Transverse colon (tissue), 3 donors: ENCODE data around the gene FER.

Experiments
- EP300 ChIP-seq: sonication (generic); formaldehyde crosslinking; IDR thresholded peaks from one replicate; pipeline ENCODE4 v1.6.1; 2017; ENCODE audit warnings: antibody characterized with exemption, low read depth
- POLR2A ChIP-seq: fragments of 450-650 bp; IDR thresholded peaks from one replicate; pipeline ENCODE4 v1.6.1; 2016; ENCODE audit warnings: antibody characterized with exemption, mild to moderate bottlenecking, moderate library complexity
- TF ChIP-seq, protein P1 (sequence below), 5 experiments: fragments of 200-600 bp in 3 of 5; fragments of 450-650 bp in 2 of 5; sonication (generic) in 3 of 5; IDR thresholded peaks; 1 replicate in 2 of 5; 2 replicates in 3 of 5; pipeline ENCODE4 v1.5.1; 2016 to 2017; ENCODE audit warnings: antibody characterized with exemption in 5 of 5, inconsistent platforms in 3 of 5, mild to moderate bottlenecking in 2 of 5, moderate library complexity in 1 of 5

DNA sequence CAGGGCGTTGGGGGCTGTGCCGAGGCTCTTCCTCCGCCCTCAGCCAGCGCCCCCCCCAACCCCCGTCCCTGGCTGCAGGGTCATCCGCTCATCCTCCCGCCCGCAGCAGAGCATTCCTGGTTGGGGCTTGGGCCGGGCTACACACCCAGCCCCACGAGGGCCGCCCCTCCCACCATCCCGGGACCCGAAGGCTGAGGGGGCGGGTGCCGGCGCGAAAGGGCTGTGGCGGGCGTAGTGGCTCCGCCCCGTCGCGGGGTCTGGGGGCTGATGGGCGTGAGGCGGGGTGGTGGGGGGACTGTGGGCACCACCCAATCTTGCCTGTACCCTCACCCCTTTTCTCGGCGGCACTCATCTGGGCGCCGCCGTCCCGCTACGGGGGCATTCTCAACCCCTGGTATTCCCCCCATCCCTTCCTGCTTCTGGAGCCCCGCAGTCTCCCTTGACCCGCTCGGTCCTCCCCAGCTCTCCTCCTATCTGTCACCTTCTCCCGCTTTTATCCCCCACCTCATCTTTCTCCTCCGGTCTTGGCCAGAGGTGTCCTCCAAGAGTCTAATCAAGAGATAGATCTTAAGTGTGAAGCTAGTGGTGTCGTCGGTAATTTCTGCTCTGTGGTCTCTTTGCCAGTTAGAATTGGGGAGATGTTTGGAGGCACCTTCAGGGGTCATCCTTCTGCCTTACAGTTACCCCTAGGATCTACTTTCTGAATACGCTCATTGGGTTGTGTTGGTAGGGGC, 1.6 kb downstream of the FER start:
- TF ChIP-seq, protein P1, sequence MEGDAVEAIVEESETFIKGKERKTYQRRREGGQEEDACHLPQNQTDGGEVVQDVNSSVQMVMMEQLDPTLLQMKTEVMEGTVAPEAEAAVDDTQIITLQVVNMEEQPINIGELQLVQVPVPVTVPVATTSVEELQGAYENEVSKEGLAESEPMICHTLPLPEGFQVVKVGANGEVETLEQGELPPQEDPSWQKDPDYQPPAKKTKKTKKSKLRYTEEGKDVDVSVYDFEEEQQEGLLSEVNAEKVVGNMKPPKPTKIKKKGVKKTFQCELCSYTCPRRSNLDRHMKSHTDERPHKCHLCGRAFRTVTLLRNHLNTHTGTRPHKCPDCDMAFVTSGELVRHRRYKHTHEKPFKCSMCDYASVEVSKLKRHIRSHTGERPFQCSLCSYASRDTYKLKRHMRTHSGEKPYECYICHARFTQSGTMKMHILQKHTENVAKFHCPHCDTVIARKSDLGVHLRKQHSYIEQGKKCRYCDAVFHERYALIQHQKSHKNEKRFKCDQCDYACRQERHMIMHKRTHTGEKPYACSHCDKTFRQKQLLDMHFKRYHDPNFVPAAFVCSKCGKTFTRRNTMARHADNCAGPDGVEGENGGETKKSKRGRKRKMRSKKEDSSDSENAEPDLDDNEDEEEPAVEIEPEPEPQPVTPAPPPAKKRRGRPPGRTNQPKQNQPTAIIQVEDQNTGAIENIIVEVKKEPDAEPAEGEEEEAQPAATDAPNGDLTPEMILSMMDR (IDR thresholded peaks at IDR 0.05): peak in 1 of 5 experiments; percentile 9
- TF ChIP-seq EP300 (no peak), POLR2A (no peak)
